ENCODE data around the gene FAM110A.
"Not testable (repeated sequence)": the region's sequence is repeated elsewhere in the genome, so short reads cannot be mapped to it uniquely, and the experiment has no call there.

The FAM110A gene

DNA sequence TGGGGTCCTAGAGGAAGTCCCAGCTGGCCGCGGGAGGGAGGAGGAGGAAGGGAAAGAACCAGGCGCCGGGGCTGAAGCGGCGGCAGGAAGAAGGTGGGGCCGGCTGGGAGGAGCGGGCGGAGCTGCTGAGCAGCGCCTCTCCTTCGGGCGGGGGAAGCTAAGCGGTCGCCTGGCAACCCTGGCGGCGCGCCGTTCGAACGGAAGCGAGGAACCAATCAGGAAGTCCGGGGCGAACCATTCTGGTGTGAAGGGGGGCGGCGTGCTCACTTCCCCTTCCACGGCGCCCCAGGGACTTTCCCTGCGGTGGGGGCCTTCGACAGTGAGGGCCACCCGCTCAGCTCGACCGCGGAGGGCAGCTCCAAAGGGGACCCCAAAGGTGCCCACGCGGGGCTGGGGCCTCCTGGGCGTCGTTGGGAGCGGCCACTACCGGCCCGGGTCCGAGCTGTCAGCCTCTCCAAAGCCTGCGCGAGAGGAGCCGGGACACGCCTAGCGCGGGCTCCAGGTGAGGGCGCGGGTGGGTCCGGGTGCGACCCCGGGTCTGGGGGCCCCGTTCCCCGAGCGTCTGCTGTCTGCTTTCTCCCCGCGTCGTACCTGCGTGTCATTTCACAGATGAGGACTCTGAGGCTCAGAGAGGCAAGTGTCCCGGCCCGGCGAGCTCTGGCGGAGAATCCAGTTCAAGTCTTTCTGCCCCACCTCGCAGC is at the start of gene FAM110A:
TSS of gene FAM110A (plus strand) at position 266 of the 701 bp plus-strand sequence. CDS start 11,090 bp downstream, outside the sequence.
- DNase-seq: peak; percentile 84

DNA sequence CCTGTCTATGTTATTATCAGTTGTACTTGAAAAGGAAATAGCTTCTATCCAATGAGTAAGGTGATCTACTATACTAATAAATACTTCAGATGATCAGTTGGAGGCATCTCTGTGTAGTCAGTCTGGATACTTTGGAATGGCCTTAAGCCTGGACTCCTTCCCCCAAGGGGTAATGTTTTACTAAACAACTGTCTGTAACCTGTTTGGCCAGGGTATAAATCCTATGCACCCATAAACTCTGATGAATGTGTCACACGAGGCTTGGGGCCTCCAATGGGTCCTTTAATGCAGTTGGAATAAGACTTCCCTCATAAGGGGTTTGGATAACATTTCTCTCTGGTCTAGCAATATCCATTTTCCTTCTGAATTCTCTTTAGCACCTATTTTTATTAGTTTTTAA is 45.7 kb upstream of the FAM110A start:
- no peak for DNase-seq

DNA sequence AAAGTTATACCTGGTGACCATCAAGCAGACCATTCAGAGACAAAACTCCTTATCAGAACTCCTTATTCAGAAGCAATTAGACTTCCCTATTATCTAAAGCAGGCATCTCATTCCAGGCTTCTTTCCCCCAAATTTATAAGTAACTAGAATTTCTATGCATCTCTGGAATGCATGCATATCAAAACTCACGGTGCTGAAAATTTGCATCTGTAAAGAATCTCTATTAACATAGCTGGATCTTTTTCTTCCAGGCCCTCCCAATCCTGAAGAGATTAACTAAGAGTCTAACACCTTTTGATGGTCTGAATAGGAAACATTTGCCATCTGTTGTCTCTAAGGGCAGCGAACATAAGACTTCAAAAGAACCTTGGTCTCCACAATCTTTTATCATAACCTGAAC is 42.5 kb upstream of the FAM110A start:
- DNase-seq: no peak

DNA sequence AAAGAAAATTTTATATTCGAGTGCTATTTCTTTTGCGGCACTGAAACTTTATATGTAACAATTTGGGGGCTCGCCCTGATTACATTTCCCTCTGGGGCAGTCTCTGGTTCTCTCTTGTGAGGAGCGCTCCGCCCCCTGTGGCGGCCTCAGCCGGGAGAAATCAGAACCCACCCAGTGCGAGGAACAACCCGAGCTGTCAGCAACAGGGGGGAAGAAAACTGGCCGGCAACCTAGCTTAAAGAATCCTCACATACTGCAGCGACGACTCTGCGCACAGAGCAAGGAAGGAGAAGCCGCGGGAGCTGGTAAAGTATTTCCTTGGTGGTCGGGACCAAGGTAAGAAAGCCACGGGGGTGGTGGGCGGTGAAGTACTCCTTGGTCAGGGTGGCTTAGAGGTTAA is 41.3 kb upstream of the FAM110A start:
- DNase-seq: no peak

DNA sequence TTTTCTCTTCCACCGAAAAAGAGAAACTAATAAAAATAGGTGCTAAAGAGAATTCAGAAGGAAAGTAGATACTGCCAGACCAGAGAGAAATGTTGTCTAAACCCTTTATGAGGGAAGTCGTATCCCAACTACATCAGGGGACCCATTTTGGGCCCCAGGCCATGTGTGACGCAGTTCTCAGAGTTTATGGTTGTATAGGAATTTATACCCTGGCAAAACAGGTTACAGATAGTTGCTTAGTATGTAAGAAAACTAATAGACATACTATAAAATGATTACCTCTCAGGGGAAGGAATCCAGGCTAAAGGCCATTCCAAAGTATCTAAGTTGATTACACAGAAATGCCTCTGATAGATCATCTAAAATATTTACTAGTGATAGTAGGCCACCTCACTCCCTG is 36.6 kb upstream of the FAM110A start:
- no peak for DNase-seq

DNA sequence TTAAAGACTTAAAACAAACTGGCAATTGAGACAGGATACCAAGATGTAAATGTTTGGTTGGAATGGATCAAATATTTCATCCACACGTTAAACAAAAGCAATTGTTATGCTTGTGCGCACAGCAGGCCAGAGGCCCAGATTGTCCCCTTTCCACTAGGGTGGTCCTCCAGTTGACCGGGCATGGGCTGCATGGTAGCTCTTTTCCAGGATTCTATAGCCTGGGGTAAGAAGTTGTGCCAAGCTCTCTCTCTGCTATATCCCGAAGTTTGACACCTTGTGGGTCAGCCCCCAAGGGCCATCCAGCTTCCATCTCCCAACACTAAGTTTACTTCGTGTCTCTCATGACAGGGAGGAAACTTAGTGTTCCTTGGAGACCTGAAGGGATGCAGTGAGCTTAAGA is 34.8 kb upstream of the FAM110A start:
- DNase-seq: not testable (repeated sequence)

DNA sequence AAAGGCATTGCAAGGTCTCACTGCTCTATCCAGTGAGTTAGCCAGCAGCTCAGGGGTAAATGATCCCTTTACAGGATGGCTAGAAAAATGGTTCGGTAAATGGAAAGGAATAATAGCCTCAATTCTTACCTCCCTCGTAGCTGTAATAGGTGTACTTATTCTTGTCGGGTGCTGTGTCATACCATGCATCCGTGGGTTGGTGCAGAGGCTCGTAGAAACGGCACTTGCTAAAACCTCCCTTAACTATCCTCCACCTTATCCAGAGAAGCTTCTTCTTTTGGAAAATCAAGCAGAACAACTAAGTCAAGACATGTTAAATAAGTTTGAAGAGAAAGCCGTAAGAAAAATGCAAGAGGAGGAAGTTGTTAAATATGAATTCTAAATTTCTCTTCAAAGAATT is 33.5 kb upstream of the FAM110A start:
- DNase-seq: not testable (repeated sequence)

DNA sequence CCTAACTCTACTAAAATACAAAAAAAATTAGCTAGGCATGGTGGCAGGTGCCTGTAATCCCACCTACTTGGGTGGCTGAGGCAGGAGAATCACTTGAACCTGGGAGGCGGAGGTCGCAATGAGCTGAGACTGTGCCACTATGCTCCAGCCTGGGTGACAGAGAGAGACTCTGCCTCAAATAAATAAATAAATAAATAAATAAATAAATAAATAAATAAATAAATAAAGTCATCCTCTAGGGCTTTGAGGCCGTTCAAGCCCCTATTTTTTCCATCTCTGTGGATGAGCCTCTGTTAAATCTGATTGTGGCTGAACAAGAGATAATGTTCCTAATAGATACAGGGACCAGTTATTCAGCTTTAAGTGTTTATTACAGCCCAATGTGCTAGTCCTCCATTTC is 31.8 kb upstream of the FAM110A start:
- DNase-seq: no peak

DNA sequence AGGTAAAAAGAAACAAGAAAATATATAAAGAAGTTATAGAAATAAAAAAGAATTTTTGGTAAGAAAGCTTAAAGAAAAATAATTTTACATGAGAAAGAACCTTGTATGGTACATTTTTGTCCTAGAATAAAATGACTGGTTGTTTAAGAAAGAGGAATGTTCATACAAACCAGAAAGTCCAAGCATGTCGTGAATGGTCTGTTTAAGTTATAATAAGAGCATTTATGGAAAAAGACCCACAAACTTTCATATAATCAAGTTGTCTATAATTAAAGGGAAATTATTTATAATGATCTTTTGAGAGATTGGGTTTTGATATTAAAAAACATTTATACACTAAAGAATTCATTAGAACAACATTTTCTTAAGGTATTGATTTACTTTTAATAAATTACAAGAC is 27.8 kb upstream of the FAM110A start:
- DNase-seq: no peak

DNA sequence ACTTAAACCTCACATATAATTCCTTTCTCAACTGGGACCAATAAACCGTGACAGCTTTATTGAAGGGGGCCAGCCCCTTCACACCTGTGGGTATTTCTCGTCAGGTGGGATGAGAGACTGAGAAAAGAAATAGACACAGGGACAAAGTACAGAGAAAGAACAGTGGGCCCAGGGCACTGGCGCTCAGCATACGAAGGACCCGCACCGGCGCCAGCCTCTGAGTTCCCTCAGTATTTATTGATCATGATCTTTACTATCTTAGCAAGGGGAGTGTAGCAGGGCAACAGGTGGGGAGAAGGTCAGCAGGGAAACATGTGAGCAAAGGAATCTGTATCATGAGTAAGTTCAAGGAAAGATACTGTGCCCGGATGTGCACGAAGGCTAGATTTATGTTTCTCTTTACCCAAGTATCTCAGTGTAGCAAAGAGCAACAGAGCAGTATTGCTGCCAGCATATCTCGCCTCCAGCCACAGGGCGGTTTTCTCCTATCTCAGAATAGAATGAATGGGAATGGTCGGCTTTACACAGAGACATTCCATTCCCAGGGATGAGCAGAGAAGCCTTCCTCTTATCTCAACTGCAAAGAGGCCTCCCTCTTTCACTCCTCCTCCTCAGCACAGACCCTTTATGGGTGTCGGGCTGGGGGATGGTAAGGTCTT is 21.6 kb upstream of the FAM110A start:
- DNase-seq: not testable (repeated sequence)

DNA sequence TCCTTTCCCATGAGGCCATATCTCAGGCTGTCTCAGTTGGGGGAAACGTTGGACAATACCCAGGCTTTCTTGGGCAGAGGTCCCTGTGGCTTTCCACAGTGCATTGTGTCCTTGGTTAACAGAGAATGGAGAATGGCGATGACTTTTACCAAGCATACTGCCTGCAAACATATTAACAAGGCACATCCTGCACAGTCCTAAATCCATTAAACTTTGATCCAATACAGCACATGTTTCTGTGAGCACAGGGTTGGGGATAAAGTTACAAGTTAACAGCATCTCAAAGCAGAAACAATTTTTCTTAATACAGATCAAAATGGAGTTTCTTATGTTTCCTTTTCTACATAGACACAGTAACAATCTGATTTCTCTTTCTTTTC is 21.1 kb upstream of the FAM110A start:
- not testable (repeated sequence) for DNase-seq

DNA sequence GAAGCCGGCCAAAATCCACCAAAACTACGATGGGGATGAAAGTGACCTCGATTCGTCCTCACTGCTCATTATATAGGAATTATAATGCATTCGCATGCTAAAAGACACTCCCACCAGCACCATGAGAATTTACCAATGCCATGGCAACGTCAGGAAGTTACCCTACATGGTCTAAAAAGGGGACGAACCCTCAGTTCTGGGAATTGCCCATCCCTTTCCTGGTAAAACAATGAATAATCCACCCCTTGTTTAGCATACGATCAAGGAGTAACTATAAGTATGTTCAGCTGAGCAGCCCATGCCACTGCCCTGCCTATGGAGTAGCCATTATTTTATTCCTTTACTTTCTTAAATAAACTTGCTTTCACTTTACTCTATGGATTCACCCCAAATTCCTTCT is 20.1 kb upstream of the FAM110A start:
- no peak for DNase-seq

DNA sequence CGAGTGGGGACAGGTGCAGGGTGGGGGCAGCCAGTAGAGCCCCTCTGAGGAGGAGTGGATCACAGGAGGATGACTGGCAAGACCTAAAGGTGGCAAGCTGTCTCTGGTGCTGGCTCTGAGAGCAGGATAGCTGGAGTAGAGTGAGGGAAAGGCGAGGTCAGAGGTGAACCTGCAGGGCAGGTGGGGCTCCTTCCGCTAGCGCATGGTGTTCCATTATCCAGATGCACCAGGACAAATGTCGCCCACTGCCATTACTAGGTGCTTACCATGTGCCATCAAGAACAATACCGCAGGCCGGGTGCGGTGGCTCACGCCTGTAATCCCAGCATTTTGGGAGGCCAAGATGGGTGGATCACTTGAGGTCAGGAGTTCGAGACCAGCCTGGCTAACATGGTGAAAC is 18.3 kb upstream of the FAM110A start:
- DNase-seq: no peak

DNA sequence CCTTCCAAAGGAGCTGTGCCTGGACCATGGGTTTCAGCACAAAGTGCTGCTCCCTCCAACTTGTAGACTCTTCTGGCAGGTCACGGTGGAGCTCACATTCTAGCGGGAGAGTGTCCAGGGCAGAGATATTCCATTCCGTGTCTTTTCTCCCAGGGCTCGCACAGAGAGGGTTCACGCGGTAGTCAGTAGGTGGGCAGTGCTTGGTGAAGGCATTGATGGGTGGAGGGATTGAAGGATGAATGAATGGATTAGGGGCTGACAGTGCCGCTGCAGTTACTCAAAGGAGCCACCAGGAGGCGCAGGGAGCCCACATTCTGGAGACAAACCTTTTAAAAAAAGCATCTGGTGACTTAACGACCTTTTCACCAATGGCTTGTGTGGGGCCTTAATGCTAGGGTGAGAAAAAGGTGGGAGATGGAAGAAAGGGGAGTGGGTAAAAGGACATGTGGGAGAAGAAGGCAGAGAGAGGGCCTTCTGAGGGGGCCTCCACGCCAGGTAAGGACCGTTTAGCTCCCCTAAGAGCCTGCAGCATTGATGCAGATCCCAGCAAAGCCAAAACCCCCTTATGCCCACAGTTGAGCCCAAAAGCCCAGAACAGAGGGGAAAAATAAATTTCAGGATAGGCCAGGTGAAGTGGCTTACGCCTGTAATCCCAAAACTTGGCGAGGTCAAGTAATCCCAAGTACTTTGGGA is 17.5 kb upstream of the FAM110A start:
- no peak for DNase-seq

DNA sequence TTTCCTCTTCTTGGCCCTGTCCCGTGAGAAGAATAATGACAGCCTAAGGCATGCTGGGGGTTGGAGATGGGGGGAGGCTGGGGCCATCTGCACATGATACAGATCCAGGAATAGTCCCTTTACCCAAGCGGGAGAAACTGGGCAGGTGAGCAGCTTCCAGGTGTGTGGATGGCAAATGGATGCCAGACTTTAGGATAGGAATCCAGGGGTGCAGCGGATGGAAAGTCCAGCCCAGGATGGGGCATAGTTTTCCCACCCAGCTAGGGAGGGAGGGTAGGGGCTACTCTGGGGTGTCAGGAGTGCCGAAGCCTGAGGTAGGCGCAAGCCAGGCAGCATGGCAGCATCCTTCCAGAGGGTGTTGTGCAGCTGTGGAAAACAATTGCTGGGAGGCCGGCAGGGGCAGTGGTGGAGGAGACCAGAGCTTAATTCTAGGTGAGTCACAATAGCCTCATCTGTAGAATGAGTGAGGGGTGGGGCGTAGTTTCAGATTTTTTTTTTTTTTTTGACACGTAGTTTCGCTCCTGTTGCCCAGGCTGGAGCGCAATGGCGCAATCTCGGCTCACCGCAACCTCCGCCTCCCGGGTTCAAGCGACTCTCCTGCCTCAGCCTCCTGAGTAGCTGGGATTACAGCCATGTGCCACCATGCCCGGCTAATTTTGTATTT is 15.4 kb upstream of the FAM110A start:
- DNase-seq: no peak

DNA sequence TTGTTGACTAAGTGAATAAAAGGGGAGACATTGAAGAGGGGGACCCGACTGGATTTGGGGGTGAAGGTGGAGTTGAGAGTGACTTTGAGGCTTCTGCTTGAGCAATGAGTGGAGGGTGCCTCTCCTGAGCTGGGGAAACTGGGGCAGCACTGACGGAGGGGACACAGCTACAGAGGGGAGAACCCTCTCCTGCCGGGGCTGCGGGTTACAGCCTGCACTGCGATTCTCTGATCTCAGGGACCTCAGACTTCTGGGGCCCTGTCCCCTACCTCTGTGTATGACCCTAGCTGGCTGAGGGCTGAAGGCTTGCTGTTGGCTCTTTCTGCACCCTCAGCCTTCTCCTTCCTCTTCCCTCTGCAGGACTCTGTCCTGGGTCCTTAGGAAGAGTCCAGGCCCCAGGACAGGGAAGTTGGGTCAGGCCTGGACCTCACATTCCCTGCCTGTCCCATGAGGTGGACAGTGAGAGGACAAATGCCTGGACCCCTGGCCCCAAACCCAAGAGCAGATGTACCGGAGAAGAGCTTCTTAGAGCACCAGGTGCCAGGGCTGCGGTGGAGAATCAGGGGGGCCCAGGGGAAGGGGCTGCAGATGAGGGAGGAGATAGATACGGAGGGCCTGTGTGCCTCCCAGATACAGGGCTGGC is 13.7 kb upstream of the FAM110A start:
- no peak for DNase-seq

DNA sequence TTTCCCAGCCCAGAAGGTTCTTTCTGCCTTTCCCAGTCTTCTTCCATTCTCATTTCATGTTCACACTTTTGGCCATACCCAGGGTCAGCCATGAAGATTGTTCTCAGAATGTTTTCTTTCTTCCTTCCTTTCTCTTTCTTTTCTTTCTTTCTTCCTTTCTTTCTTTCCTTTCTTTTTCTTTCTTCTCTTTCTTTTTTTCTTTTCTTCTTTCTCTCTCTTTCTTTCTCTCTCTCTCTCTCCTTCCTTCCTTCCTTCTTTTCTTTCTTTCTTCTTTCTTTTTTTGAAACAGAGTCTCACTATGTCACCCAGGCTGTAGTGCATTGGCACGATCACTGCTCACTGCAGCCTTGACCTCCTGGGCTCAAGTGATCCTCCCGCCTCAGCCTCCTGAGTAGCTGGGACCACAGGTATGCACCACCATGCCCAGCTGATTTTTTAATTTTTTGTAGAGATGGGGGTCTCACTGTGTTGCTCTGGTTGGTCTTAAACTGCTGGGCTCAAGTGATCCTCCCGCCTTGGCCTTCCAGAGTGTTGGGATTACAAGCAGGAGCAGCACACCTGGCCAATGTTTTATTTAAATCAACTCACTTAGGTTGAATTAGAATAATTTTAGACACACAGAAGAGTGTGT is 13.1 kb upstream of the FAM110A start:
- DNase-seq: no peak

DNA sequence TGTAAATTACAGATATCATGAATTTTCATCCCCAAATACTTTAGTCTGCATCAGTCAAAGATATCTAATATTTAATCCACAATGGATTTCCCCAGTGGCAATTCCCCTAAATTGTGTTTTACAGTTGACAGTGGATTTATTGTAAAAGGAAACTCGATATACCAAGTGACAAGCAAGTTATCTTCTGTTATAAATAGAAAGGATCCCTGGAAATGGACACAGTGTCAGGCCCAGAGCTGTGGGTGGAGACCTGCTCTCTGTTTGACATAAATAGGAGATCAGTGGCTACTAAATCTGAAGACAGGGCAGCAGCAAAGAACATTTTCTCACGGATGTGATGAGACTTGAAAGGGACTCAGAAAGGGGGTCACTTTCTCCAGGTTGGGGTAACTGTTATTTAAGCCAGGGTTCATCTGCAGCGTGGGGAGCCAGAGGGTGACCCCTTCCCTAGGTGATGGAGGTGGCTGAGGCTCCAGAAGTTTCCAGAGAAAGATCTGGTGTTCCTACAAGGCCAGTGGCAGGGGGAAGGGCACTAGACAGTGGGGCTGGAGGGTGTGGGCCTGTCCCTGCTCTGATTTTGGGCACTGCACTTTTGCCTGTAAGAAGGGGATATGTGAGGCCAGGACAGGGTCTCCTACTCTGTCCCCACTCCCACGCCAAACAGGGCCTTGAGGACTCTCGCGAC is 12.3 kb upstream of the FAM110A start:
- DNase-seq: no peak

DNA sequence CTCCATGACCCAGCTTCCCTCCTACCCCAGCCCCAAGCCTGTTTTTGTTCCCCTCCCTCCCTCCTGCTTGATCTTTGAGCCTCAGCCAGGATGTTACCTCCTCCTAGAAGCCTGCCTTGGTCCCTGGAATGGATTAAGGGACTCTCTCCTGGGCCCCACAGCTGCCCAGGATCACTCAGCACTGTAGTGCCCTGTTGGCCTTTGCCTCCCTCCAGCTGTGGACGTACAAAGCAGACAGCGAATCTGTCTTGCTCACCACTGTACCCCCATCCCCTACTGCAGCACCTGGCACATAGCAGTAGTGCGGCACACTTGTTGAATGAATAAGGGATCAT is 11.8 kb upstream of the FAM110A start:
- DNase-seq: no peak

DNA sequence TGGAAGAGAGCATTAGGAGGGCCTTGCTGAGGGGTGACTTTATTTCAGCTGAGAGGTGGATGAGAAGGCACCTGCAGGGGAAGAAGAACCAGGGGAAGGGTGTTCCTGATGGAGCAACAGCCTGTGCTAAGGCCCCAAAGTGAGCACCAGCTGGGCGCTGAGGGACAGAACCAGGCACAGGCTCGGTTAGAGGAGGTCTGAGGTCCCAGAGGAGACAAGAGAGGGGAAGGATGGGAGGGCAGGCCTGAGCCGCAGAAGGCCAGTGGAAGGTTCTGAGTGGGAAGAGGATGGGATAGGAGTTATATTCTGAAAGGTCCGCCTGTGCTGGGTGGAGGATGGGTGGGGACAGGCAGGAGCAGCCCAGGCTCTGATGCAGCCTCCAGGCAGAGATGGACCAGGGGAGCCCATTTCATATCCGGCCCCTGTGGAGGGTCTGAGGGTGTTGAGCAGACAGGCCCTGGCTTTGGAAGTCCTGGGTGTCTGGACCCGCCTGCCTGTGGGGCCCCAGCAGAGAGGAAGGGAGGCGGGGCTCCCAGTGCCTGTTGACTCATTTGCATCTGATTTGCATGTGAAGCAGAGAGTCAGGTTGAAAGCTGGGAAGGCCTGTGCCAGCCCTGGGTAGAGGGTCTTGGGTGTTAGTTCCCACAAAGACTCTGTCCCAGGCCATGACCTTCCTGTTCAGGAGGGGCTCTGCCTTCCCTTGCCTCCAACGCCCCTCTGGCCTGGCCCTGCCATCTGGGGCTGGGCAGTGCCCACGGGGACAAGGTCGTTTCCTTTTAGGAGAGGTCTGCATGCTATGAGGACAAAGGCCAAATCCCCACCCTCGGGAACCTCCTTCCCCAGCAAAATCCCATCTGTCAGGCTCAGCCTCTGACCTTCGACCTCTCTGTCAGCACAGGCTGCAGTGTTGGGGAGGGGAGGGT is 10.6 kb upstream of the FAM110A start:
- no peak for DNase-seq

DNA sequence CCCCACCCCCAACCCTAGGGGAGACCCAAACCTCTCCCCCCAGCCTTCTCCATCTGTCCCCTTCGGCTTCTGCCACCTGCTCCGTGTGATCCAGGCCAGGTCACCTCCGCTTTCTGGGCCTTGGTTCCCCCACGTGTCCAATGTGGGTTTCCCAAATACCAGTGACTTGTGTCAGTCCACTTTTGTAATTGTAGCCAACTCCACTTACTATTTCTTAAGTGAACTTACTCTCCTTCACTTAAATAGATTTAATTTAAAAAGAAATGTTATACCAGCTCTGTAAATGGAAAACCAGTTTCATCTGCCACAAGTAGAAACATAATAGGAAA is 10.0 kb upstream of the FAM110A start:
- no peak for DNase-seq
